MM.1S (cell line): ENCODE results near the gene NUDT14.

Experiments used
- CTCF ChIP-seq: fragments of 300-600 bp; sonication (generic); IDR thresholded peaks from 2 replicates; pipeline ENCODE4 v1.5.1; 2016; ENCODE audit warnings: antibody characterized with exemption, low read length, mixed read lengths
- EZH2 ChIP-seq: fragments of 300-600 bp; sonication (generic); optimal IDR thresholded peaks from 2 replicates; pipeline ENCODE3; 2017; ENCODE audit warnings: low read depth, mild to moderate bottlenecking, antibody characterized with exemption, low read length, mixed read lengths
- EZH2phosphoT487 ChIP-seq: fragments of 300-600 bp; sonication (generic); IDR thresholded peaks from 2 replicates; pipeline ENCODE4 v1.6.1; 2018; ENCODE audit warnings: antibody characterized with exemption, low read length

- TF ChIP-seq CTCF = no peak
- TF ChIP-seq EZH2 = no peak
- TF ChIP-seq EZH2phosphoT487 = no peak
These were observed 53.1 kb downstream of the NUDT14 start for GRCh38 chr14:105128059-105128458.
